ENCODE measurements around the gene LARGE1.

LARGE1 gene

GRCh38 chr22:33620085-33620484, 300.2 kb downstream of the LARGE1 start:
- Histone ChIP-seq H3K27ac (ENCODE audit: insufficient read depth in 1 of 2, low read depth in 1 of 2, low read length in 2 of 2, poor library complexity in 1 of 2, severe bottlenecking in 2 of 2) (no peak overlapping the region), H3K4me1 (ENCODE audit: control extremely low read depth in 1 of 4, control insufficient read depth in 4 of 4, insufficient read depth in 4 of 4, low read length in 3 of 4) (no peaks in the 10 kb centered on the region), H3K4me3 (ENCODE audit: control insufficient read depth in 1 of 7, extremely low read depth in 1 of 7, insufficient read depth in 4 of 7, low read depth in 2 of 7, low read length in 6 of 7) (no peak overlapping the region), H3K27me3 (replicated peaks in 2 of 5; ENCODE audit: control insufficient read depth in 4 of 5, insufficient read depth in 5 of 5, low read length in 4 of 5) (no peaks in the 10 kb centered on the region), H3K36me3 (ENCODE audit: control insufficient read depth in 4 of 4, insufficient read depth in 4 of 4, low read length in 3 of 4) (no peaks in the 10 kb centered on the region), H3K9me3 (ENCODE audit: control extremely low read depth in 1 of 5, control insufficient read depth in 4 of 5, insufficient read depth in 2 of 5, low read depth in 1 of 5, low read length in 4 of 5) (peaks cover 0 to 6% (median 0%) of the 10 kb centered on the region in 5 experiments)
- no peak for DNase-seq
- WGBS (ENCODE audit: insufficient coverage) = 93% methylated on average over 2 of the region's 4 CpGs
- ChIA-PET CTCF (no interaction called here), POLR2A (no interaction called here)

GRCh38 chr22:33606504-33606903, 313.8 kb downstream of the LARGE1 start:
- no peaks in the 10 kb centered on the region for H3K4me1 ChIP-seq (ENCODE audit: control extremely low read depth in 1 of 4, control insufficient read depth in 4 of 4, insufficient read depth in 4 of 4, low read length in 3 of 4)
- peaks cover 0 to 1% (median 0%) of the 10 kb centered on the region in 5 experiments for H3K9me3 ChIP-seq (ENCODE audit: control extremely low read depth in 1 of 5, control insufficient read depth in 4 of 5, insufficient read depth in 2 of 5, low read depth in 1 of 5, low read length in 4 of 5)
- no peak overlapping the region for H3K27ac ChIP-seq (ENCODE audit: insufficient read depth in 1 of 2, low read depth in 1 of 2, low read length in 2 of 2, poor library complexity in 1 of 2, severe bottlenecking in 2 of 2)
- H3K36me3 ChIP-seq (ENCODE audit: control insufficient read depth in 4 of 4, insufficient read depth in 4 of 4, low read length in 3 of 4) = no peaks in the 10 kb centered on the region
- POLR2A ChIA-PET = no interaction called here
- DNase-seq = no peak
- 91% methylated on average over 6 of the region's 7 CpGs for WGBS (ENCODE audit: insufficient coverage)
- CTCF ChIA-PET = no interaction called here
- H3K4me3 ChIP-seq (ENCODE audit: control insufficient read depth in 1 of 7, extremely low read depth in 1 of 7, insufficient read depth in 4 of 7, low read depth in 2 of 7, low read length in 6 of 7) = no peak overlapping the region
- no peaks in the 10 kb centered on the region for H3K27me3 ChIP-seq (replicated peaks in 2 of 5; ENCODE audit: control insufficient read depth in 4 of 5, insufficient read depth in 5 of 5, low read length in 4 of 5)

DNA sequence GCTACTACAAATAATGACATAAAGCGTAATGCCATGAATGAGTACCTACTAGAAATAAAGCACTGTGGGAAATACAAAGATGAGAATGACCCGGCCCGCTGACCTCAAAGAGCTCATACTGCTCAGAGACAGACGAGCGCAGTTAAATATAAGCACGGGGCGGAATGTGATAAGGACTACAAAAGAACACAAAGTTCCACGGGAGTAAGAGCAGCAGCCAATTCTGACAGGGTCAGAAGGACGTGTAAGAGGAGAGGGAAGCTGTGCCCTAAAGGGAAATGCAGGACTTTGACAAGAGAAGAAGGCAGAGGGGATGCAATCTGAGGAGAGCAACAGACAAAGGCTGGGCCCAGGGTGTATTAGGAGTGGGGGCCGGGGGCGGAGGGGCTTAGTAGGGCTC, 314.6 kb downstream of the LARGE1 start:
- H3K27me3 ChIP-seq (replicated peaks in 2 of 5; ENCODE audit: control insufficient read depth in 4 of 5, insufficient read depth in 5 of 5, low read length in 4 of 5) = no peaks in the 10 kb centered on the region
- H3K4me3 ChIP-seq (ENCODE audit: control insufficient read depth in 1 of 7, extremely low read depth in 1 of 7, insufficient read depth in 4 of 7, low read depth in 2 of 7, low read length in 6 of 7) = no peak overlapping the region
- 82% methylated on average over 11 of the region's 11 CpGs for WGBS (ENCODE audit: insufficient coverage)
- no peak overlapping the region for H3K27ac ChIP-seq (ENCODE audit: insufficient read depth in 1 of 2, low read depth in 1 of 2, low read length in 2 of 2, poor library complexity in 1 of 2, severe bottlenecking in 2 of 2)
- POLR2A ChIA-PET = no interaction called here
- no peaks in the 10 kb centered on the region for H3K4me1 ChIP-seq (ENCODE audit: control extremely low read depth in 1 of 4, control insufficient read depth in 4 of 4, insufficient read depth in 4 of 4, low read length in 3 of 4)
- DNase-seq = no peak
- H3K36me3 ChIP-seq (ENCODE audit: control insufficient read depth in 4 of 4, insufficient read depth in 4 of 4, low read length in 3 of 4) = no peaks in the 10 kb centered on the region
- H3K9me3 ChIP-seq (ENCODE audit: control extremely low read depth in 1 of 5, control insufficient read depth in 4 of 5, insufficient read depth in 2 of 5, low read depth in 1 of 5, low read length in 4 of 5) = peaks cover 0 to under 1% (median 0%) of the 10 kb centered on the region in 5 experiments
- CTCF ChIA-PET = no interaction called here

- 100% methylated on average over 2 of the region's 6 CpGs for WGBS (ENCODE audit: insufficient coverage)
- no peaks in the 10 kb centered on the region for H3K9me3 ChIP-seq (ENCODE audit: control extremely low read depth in 1 of 5, control insufficient read depth in 4 of 5, insufficient read depth in 2 of 5, low read depth in 1 of 5, low read length in 4 of 5)
- H3K4me3 ChIP-seq (ENCODE audit: control insufficient read depth in 1 of 7, extremely low read depth in 1 of 7, insufficient read depth in 4 of 7, low read depth in 2 of 7, low read length in 6 of 7) = no peak overlapping the region
- H3K36me3 ChIP-seq (ENCODE audit: control insufficient read depth in 4 of 4, insufficient read depth in 4 of 4, low read length in 3 of 4) = no peaks in the 10 kb centered on the region
- H3K27me3 ChIP-seq (replicated peaks in 2 of 5; ENCODE audit: control insufficient read depth in 4 of 5, insufficient read depth in 5 of 5, low read length in 4 of 5) = no peaks in the 10 kb centered on the region
- no peak for DNase-seq
- POLR2A ChIA-PET = no interaction called here
- CTCF ChIA-PET = no interaction called here
- H3K4me1 ChIP-seq (ENCODE audit: control extremely low read depth in 1 of 4, control insufficient read depth in 4 of 4, insufficient read depth in 4 of 4, low read length in 3 of 4) = no peaks in the 10 kb centered on the region
- no peak overlapping the region for H3K27ac ChIP-seq (ENCODE audit: insufficient read depth in 1 of 2, low read depth in 1 of 2, low read length in 2 of 2, poor library complexity in 1 of 2, severe bottlenecking in 2 of 2)
These were observed 315.1 kb downstream of the LARGE1 start for GRCh38 chr22:33605221-33605620.

- ChIA-PET POLR2A (no interaction called here), CTCF (no interaction called here)
- no peak overlapping the region for H3K27ac ChIP-seq (ENCODE audit: insufficient read depth in 1 of 2, low read depth in 1 of 2, low read length in 2 of 2, poor library complexity in 1 of 2, severe bottlenecking in 2 of 2)
- no peaks in the 10 kb centered on the region for H3K36me3 ChIP-seq (ENCODE audit: control insufficient read depth in 4 of 4, insufficient read depth in 4 of 4, low read length in 3 of 4)
- no peaks in the 10 kb centered on the region for H3K4me1 ChIP-seq (ENCODE audit: control extremely low read depth in 1 of 4, control insufficient read depth in 4 of 4, insufficient read depth in 4 of 4, low read length in 3 of 4)
- no peak for DNase-seq
- H3K4me3 ChIP-seq (ENCODE audit: control insufficient read depth in 1 of 7, extremely low read depth in 1 of 7, insufficient read depth in 4 of 7, low read depth in 2 of 7, low read length in 6 of 7) = no peak overlapping the region
- H3K27me3 ChIP-seq (replicated peaks in 2 of 5; ENCODE audit: control insufficient read depth in 4 of 5, insufficient read depth in 5 of 5, low read length in 4 of 5) = no peaks in the 10 kb centered on the region
- no peaks in the 10 kb centered on the region for H3K9me3 ChIP-seq (ENCODE audit: control extremely low read depth in 1 of 5, control insufficient read depth in 4 of 5, insufficient read depth in 2 of 5, low read depth in 1 of 5, low read length in 4 of 5)
- WGBS (ENCODE audit: insufficient coverage) = 100% methylated on average over 2 of the region's 2 CpGs
These were observed 319.2 kb downstream of the LARGE1 start for GRCh38 chr22:33601062-33601461.

DNA sequence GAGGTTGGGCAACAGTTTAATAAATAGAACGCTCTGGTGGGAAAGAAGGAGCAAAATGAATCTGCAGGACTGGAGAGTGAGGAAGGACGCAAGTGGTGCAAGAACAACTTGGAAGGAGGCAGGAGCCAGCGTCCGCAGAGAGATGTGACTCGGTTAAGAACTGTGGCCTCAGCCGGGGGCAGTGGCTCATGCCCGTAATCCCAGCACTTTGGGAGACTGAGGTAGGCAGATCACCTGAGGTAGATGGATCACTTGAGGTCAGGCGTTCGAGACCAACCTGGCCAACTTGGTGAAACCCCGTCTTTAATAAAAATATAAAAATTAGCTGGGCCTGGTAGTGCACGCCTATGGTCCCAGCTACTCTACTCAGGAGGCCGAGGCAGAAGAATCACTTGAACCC, 319.7 kb downstream of the LARGE1 start:
- H3K4me3 ChIP-seq (ENCODE audit: control insufficient read depth in 1 of 7, extremely low read depth in 1 of 7, insufficient read depth in 4 of 7, low read depth in 2 of 7, low read length in 6 of 7) = no peak overlapping the region
- CTCF ChIA-PET = no interaction called here
- no peaks in the 10 kb centered on the region for H3K4me1 ChIP-seq (ENCODE audit: control extremely low read depth in 1 of 4, control insufficient read depth in 4 of 4, insufficient read depth in 4 of 4, low read length in 3 of 4)
- no peaks in the 10 kb centered on the region for H3K9me3 ChIP-seq (ENCODE audit: control extremely low read depth in 1 of 5, control insufficient read depth in 4 of 5, insufficient read depth in 2 of 5, low read depth in 1 of 5, low read length in 4 of 5)
- no peaks in the 10 kb centered on the region for H3K36me3 ChIP-seq (ENCODE audit: control insufficient read depth in 4 of 4, insufficient read depth in 4 of 4, low read length in 3 of 4)
- no peaks in the 10 kb centered on the region for H3K27me3 ChIP-seq (replicated peaks in 2 of 5; ENCODE audit: control insufficient read depth in 4 of 5, insufficient read depth in 5 of 5, low read length in 4 of 5)
- no peak for DNase-seq
- POLR2A ChIA-PET = no interaction called here
- H3K27ac ChIP-seq (ENCODE audit: insufficient read depth in 1 of 2, low read depth in 1 of 2, low read length in 2 of 2, poor library complexity in 1 of 2, severe bottlenecking in 2 of 2) = no peak overlapping the region
- WGBS (ENCODE audit: insufficient coverage) = 93% methylated on average over 12 of the region's 12 CpGs

GRCh38 chr22:33600113-33600512, 320.2 kb downstream of the LARGE1 start:
- Histone ChIP-seq H3K4me1 (ENCODE audit: control extremely low read depth in 1 of 4, control insufficient read depth in 4 of 4, insufficient read depth in 4 of 4, low read length in 3 of 4) (no peaks in the 10 kb centered on the region), H3K4me3 (ENCODE audit: control insufficient read depth in 1 of 7, extremely low read depth in 1 of 7, insufficient read depth in 4 of 7, low read depth in 2 of 7, low read length in 6 of 7) (no peak overlapping the region), H3K27ac (ENCODE audit: insufficient read depth in 1 of 2, low read depth in 1 of 2, low read length in 2 of 2, poor library complexity in 1 of 2, severe bottlenecking in 2 of 2) (no peak overlapping the region), H3K9me3 (ENCODE audit: control extremely low read depth in 1 of 5, control insufficient read depth in 4 of 5, insufficient read depth in 2 of 5, low read depth in 1 of 5, low read length in 4 of 5) (no peaks in the 10 kb centered on the region), H3K27me3 (replicated peaks in 2 of 5; ENCODE audit: control insufficient read depth in 4 of 5, insufficient read depth in 5 of 5, low read length in 4 of 5) (no peaks in the 10 kb centered on the region), H3K36me3 (ENCODE audit: control insufficient read depth in 4 of 4, insufficient read depth in 4 of 4, low read length in 3 of 4) (no peaks in the 10 kb centered on the region)
- DNase-seq = no peak
- 93% methylated on average over 3 of the region's 6 CpGs for WGBS (ENCODE audit: insufficient coverage)
- CTCF ChIA-PET = no interaction called here
- POLR2A ChIA-PET = no interaction called here
